ENCODE results near the gene PIK3IP1.

DNA sequence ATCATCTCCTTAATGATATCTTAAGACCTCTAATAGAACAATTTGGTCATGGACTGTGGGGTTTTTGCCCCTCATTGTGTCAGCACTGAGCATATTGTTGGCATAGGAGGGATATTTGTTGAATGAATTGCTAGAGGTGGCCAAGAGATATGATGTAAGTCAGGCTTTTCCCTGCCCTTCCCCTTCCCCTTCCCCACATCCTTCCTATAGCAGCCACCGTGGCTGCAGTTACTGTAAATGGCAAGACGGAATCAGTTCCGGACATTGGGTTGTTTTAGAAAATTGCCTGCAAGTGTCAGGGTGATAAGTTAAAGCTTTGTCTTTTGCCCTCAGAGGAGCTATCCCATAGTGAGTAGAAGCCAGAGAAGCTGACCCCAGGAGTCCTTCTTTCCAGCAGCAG is 57.2 kb downstream of the PIK3IP1 start:
- TF ChIP-seq, protein P1, sequence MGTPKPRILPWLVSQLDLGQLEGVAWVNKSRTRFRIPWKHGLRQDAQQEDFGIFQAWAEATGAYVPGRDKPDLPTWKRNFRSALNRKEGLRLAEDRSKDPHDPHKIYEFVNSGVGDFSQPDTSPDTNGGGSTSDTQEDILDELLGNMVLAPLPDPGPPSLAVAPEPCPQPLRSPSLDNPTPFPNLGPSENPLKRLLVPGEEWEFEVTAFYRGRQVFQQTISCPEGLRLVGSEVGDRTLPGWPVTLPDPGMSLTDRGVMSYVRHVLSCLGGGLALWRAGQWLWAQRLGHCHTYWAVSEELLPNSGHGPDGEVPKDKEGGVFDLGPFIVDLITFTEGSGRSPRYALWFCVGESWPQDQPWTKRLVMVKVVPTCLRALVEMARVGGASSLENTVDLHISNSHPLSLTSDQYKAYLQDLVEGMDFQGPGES (IDR thresholded peaks at IDR 0.05), result no peak
- TF ChIP-seq, protein P2, sequence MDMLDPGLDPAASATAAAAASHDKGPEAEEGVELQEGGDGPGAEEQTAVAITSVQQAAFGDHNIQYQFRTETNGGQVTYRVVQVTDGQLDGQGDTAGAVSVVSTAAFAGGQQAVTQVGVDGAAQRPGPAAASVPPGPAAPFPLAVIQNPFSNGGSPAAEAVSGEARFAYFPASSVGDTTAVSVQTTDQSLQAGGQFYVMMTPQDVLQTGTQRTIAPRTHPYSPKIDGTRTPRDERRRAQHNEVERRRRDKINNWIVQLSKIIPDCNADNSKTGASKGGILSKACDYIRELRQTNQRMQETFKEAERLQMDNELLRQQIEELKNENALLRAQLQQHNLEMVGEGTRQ (IDR thresholded peaks at IDR 0.05; ENCODE audit: borderline replicate concordance, low read depth, low read length), result no peak
- TF ChIP-seq EP300 (IDR thresholded peaks at IDR 0.05; ENCODE audit: borderline replicate concordance in 1 of 2, control insufficient read depth in 1 of 2, low read depth in 2 of 2, low read length in 2 of 2) (no peak), YY1 (IDR thresholded peaks at IDR 0.05; ENCODE audit: low read depth, low read length) (no peak)

All from GM12878 (cell line).